ENCODE measurements around the gene OR52M1.
"Not testable (repeated sequence)": the region's sequence is repeated elsewhere in the genome, so short reads cannot be mapped to it uniquely, and the experiment has no call there.

Gene OR52M1

GRCh38 chr11:4544891-4545290 is at the start of gene OR52M1:
TSS of gene OR52M1 (plus strand) at chr11:4545191. CDS start at chr11:4545191, 0 bp downstream.
- in situ Hi-C loops (cut with MboI; ENCODE audit: low sequenced_read_pairs) = loop anchor here (10.0 kb wide), 1 partner anchor 360 kb away; no protein-coding TSS in a partner anchor

- in situ Hi-C loops (cut with MboI; ENCODE audit: low sequenced_read_pairs) = no loop called here
These were observed 49.5 kb upstream of the OR52M1 start for GRCh38 chr11:4495487-4495886.

GRCh38 chr11:4495986-4496385 is 49.0 kb upstream of the OR52M1 start:
- in situ Hi-C loops (cut with MboI; ENCODE audit: low sequenced_read_pairs) = no loop called here

- in situ Hi-C loops (cut with MboI; ENCODE audit: low sequenced_read_pairs) = no loop called here
These were observed 48.3 kb upstream of the OR52M1 start for GRCh38 chr11:4496557-4497248.

- in situ Hi-C loops (cut with MboI; ENCODE audit: low sequenced_read_pairs) = no loop called here
These were observed 36.1 kb upstream of the OR52M1 start for GRCh38 chr11:4508886-4509285.

GRCh38 chr11:4511282-4512245 is 33.4 kb upstream of the OR52M1 start:
- in situ Hi-C loops (cut with MboI; ENCODE audit: low sequenced_read_pairs) = no loop called here

GRCh38 chr11:4514196-4514595 is 30.8 kb upstream of the OR52M1 start:
- in situ Hi-C loops (cut with MboI; ENCODE audit: low sequenced_read_pairs) = no loop called here

- in situ Hi-C loops (cut with MboI; ENCODE audit: low sequenced_read_pairs) = no loop called here
These were observed 22.7 kb upstream of the OR52M1 start for GRCh38 chr11:4522339-4522738.

- in situ Hi-C loops (cut with MboI; ENCODE audit: low sequenced_read_pairs) = no loop called here
These were observed 22.2 kb upstream of the OR52M1 start for GRCh38 chr11:4522752-4523151.

- in situ Hi-C loops (cut with MboI; ENCODE audit: low sequenced_read_pairs) = no loop called here
These were observed 21.3 kb upstream of the OR52M1 start for GRCh38 chr11:4523666-4524065.

- in situ Hi-C loops (cut with MboI; ENCODE audit: low sequenced_read_pairs) = no loop called here
These were observed 17.1 kb upstream of the OR52M1 start for GRCh38 chr11:4527926-4528325.

GRCh38 chr11:4531686-4532085 is 13.3 kb upstream of the OR52M1 start:
- in situ Hi-C loops (cut with MboI; ENCODE audit: low sequenced_read_pairs) = not testable (repeated sequence)

- in situ Hi-C loops (cut with MboI; ENCODE audit: low sequenced_read_pairs) = loop anchor here (10.0 kb wide), 1 partner anchor 355 kb away; no protein-coding TSS in a partner anchor
These were observed 5.3 kb upstream of the OR52M1 start for GRCh38 chr11:4539603-4540219.

GRCh38 chr11:4541071-4541470 is 3.9 kb upstream of the OR52M1 start:
- in situ Hi-C loops (cut with MboI; ENCODE audit: low sequenced_read_pairs) = loop anchor here (10.0 kb wide), 1 partner anchor 356 kb away; no protein-coding TSS in a partner anchor

- in situ Hi-C loops (cut with MboI; ENCODE audit: low sequenced_read_pairs) = loop anchor here (10.0 kb wide), 1 partner anchor 359 kb away; no protein-coding TSS in a partner anchor
These were observed 1.4 kb upstream of the OR52M1 start for GRCh38 chr11:4543561-4543960.

GRCh38 chr11:4546878-4547277 is 1.9 kb downstream of the OR52M1 start:
- in situ Hi-C loops (cut with MboI; ENCODE audit: low sequenced_read_pairs) = loop anchor here (10.0 kb wide), 1 partner anchor 362 kb away; no protein-coding TSS in a partner anchor

GRCh38 chr11:4547416-4547815 is 2.4 kb downstream of the OR52M1 start:
- in situ Hi-C loops (cut with MboI; ENCODE audit: low sequenced_read_pairs) = loop anchor here (10.0 kb wide), 1 partner anchor 363 kb away; no protein-coding TSS in a partner anchor

- in situ Hi-C loops (cut with MboI; ENCODE audit: low sequenced_read_pairs) = no loop called here
These were observed 6.5 kb downstream of the OR52M1 start for GRCh38 chr11:4551346-4551979.

- in situ Hi-C loops (cut with MboI; ENCODE audit: low sequenced_read_pairs) = no loop called here
These were observed 14.8 kb downstream of the OR52M1 start for GRCh38 chr11:4559527-4560440.

Measured in HL-60/S4 treated with phorbol 12-myristate 13-acetate at 8.2 ng/mL for 4 days and 3 days (cell line).